H1 (cell line): ENCODE measurements around the gene SWT1. TPM values are rescaled to one million over a fixed set of nuclear protein-coding genes. Genes with fewer than 3 reads are reported as not detected.

Experiments
- ASH2L ChIP-seq: fragments of 200-600, 300-600 bp; sonication (generic); IDR thresholded peaks from one replicate; pipeline ENCODE4 v1.7.1; 2017; ENCODE audit warnings: low read length
- ATF2 ChIP-seq: IDR thresholded peaks from 2 replicates; pipeline ENCODE4 v1.6.1; 2012; ENCODE audit warnings: low read length, inconsistent platforms
- CBX8 ChIP-seq: fragments of 300-800, 300-1000 bp; sonication (generic); IDR thresholded peaks from 2 replicates; pipeline ENCODE4 v1.7.1; 2016; ENCODE audit warnings: low read depth, low read length, borderline replicate concordance
- CHD1 ChIP-seq: IDR thresholded peaks from 2 replicates; pipeline ENCODE4 v1.6.1; 2012; ENCODE audit warnings: low read depth, low read length, improper control_type of control experiment
- CREB1 ChIP-seq: IDR thresholded peaks from 2 replicates; pipeline ENCODE4 v1.6.1; 2012; ENCODE audit warnings: inconsistent platforms
- KDM4A ChIP-seq: IDR thresholded peaks from one replicate; pipeline ENCODE4 v1.7.1; 2012; ENCODE audit warnings: low read depth, mild to moderate bottlenecking, moderate library complexity, low read length, inconsistent platforms; ENCODE audit not compliant: severe bottlenecking
- MAFK ChIP-seq: IDR thresholded peaks from 2 replicates; pipeline ENCODE4 v1.6.1; 2012; ENCODE audit warnings: low read depth, mild to moderate bottlenecking, improper control_type of control experiment, low read length
- PHF8 ChIP-seq: fragments of 200-600 bp; sonication (generic); conservative IDR thresholded peaks from 2 replicates; pipeline ENCODE4 v1.7.1; 2012; ENCODE audit warnings: low read depth, mild to moderate bottlenecking, inconsistent platforms, low read length, moderate library complexity
- polyA plus RNA-seq, 7 experiments: library from polyadenylated mRNA; depleted of rRNA in 3 of 7; stranded (reverse) in 5 of 7; unstranded in 2 of 7; fragments of >200 nt in 5 of 7; fragments of 200-250 nt in 2 of 7; gene quantifications; 1 replicate in 5 of 7; 2 replicates in 1 of 7; 4 replicates in 1 of 7; pipeline versions ENCODE4 v1.2.1 to v1.2.3, GENCODE V29; 2011 to 2013; ENCODE audit warnings: missing spikeins in 2 of 7, mixed read lengths in 2 of 7
- total RNA-seq: library from RNA; stranded (reverse); fragmentation: NEBNext Ultra II Directional; extraction: Animal tissue kit (Norgen Biotek cat#: 25700); gene quantifications from 2 replicates; pipeline ENCODE4 v1.2.1, GENCODE V29; 2021

The SWT1 gene
- total and polyA plus RNA-seq, 2 of the 8 experiments (the other 6 are each of a cell fraction or from before 2014, with no cell fraction given): 1.4 to 6.2 TPM

- TF ChIP-seq ATF2: no peak
- no peak for TF ChIP-seq CHD1
- no peak for TF ChIP-seq KDM4A
- TF ChIP-seq PHF8: no peak
- no peak for TF ChIP-seq CBX8
- no peak for TF ChIP-seq CREB1
- no peak for TF ChIP-seq MAFK
- no peak for TF ChIP-seq ASH2L
- TF ChIP-seq, all 59 proteins: peak for 0
These were observed 2.0 kb upstream of the SWT1 start (continued) for GRCh38 chr1:185154912-185155513.
